Right ventricle myocardium inferior (tissue), 1 donor: ENCODE measurements around the gene HRAS. TPM values are rescaled to one million over a fixed set of nuclear protein-coding genes. Genes with fewer than 3 reads are reported as not detected.

Source experiments
- ATAC-seq: fragments of 200-7000 bp; cut with Tn5 transposase; one replicate; pipeline ENCODE4 v1.9.1; 2020; ENCODE audit warnings: mild to moderate bottlenecking, moderate library complexity
- DNase-seq: peaks from one replicate; pipeline ENCODE4 v3.0.0; 2021; ENCODE audit errors: missing footprints
- intact Hi-C: fragments of 100-400 bp; cut with DNase I; formaldehyde crosslinking; loops from one replicate; pipeline ENCODE4 v1.11.0; 2022
- total RNA-seq: library from RNA; stranded (reverse); fragmentation: NEBNext Ultra II Directional; extraction: Animal tissue kit (Norgen Biotek cat#: 25700); gene quantifications from one replicate; pipeline ENCODE4 v1.2.1, GENCODE V29; 2021
- donor health status: DM: no; HTN: yes; CAD: no; lungs with severe emphysema.

Gene HRAS
- total RNA-seq, 1 donor from 2014 or later, result 57.5 TPM

DNA sequence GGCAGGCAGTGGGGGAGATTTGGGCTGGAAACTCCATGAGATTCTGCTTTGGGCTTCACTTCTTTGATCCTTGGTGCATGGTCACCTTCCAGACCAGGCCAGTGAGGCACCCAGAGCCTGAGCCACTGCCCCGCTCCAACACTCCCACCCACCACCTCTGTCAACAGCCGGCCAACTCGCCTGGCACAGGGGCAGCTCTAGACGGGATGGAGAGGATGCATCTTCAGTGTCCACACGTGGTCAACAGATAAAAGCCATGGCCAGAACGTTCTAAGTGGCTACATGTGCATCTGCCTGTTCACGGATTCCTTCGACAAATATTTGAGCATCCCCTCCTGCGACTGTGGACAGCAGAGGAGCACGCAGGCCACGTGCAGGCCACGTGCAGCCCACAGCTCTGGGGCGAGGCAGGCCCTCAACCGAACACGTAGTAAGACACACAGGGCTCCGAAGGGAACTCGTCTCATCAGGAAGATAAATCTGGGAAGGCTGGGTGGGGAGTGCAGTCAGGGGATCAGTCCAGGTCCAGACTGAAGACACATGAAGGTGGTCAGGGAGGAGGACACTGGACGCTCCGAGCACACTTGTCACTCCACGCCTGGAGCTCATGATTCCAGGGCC, 3.2 kb upstream of the HRAS start:
- DNase-seq, result no peak
- no peak for ATAC-seq
- intact Hi-C loops, result no loop called here

DNA sequence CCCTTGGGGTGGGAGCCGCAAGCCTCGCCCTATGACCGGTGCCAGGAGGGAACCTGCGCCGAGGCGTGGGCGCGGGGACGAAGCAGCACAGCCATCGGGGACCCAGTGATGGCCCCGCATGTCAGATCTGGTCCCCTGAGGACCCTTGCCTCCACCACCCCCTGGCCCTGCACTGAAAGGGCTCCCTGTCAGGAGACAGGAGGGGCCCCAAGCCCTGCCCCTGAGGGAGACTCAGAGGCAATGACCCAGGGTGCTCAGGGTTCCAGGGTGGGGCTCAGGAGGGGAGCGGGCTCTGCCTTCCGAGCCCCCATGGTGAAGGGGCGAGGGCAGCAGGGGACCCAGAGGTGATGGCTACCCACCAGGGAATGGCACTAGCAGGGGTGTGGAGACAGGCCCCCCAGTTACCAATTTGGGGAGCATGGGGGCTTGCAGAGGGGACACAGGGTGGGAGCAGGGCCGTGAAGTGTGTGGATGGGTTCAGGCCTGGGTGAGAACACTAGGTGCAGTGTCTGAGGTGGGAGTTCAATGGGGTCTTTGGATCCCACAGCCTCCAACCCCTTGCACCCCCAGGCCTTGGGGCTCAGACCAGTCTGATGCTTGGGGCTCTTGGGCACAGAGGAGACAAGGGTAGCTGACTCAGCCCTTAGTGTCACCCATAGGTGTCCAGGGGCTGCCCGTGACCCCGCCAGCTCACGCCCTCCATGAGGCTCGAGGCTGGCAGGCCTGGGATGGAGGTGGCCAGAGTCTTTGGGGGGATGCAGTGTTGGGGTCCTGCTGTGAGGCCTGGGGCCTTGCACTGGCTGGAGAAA, 2.5 kb upstream of the HRAS start:
- intact Hi-C loops, result no loop called here
- DNase-seq (no peak), ATAC-seq (no peak)

DNA sequence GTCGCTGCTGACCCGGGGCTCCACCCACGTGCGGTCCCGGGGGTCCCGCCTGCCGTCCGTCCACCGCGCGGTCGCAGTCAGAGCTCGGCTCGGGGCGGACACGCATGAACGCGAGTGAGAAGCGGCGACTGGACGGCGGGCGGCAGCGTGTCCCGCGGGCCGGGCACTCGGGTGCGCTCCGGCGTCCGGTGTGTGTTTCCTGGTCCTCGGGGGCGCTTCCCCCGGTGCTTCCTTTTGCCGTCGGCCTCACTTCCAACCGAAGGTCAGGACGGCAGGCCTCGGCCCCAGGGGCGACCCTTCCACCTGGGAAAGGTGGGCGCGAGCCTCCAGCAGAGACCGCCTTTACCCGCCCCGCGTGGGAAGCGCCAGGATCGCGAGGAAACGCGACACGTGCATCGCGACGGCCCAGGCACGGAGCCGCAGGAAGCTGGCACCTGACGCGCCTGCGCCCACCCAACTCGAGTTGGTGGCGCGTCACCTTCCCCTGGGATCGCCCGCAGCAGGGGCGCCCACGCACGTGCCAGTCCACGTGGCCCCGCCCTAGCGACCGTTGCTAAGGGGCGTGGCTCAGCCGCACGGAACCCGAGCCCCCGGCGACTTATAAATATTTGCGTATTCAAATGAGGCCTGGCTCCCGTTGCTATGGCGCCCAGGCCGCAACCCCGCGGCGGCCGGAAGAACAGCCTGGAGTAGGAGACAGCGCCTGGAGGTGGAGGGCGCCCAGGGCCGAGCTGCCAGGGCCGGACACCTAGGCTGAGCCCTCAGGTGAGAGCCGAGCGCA, 1.7 kb upstream of the HRAS start, which contains the start of gene LRRC56:
Gene LRRC56, plus strand, starts transcription at position 687 of the 781 bp plus-strand sequence. CDS start 3,158 bp downstream, outside the sequence.
- ATAC-seq (peak; percentile 15), DNase-seq (peak; percentile 92)
- intact Hi-C loops, result no loop called here

DNA sequence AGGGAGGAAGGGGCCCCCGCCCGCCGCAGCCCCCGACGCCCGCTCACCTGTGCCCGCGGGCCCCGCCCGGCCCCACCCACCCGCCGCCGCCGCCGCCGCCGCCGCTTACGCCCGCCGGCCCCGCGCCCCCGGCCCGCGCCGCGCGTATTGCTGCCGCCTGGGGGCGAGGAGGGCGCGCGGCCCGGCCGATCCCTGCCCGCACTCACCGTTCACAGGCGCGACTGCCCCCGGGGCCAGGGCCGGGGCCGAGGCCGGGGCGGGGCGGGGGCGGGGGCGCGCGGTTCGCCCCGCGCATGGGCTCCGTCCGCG, 212 bp downstream of the HRAS start:
- no peak for DNase-seq
- intact Hi-C loops, result no loop called here
- no peak for ATAC-seq

DNA sequence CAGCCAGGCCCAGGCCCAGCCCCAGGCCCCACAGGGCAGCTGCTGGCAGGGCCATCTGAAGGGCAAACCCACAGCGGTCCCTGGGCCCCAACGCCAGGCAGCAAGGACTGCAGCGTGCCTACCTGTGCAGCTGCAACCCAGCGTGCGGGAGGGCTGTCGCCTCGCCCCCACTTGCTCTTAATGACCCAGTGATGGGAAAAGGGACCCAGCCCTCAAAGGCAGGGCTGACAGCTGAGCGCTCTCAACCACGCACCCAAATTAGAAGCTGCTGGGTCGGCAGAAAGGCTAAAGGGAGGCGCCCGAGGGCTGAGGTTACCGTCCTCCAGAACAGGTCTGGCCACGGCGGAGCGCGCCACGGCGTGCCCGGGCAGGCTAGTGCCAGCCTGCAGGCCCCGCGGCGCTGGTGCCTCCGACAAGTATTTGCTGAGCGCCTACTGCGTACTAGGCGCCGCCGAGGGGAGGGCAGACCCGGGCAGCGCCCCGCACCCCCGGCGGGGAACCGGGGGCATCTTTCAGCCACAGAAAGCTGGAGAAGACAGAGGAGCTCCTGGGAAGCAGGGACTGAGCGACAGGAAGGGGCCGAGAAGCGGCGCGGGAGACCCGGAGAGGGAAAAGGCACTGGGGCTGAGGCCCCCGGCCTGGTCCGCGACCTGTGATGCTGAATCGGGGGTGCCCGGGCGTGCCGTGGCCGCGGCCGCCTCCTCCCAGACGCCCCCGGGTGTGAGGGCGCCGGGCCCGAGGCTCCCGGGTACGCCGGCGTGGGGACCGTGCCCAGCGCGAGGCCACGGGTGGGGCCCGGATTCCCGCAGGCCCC, 773 bp downstream of the HRAS start:
- peak; percentile 71 for DNase-seq
- intact Hi-C loops, result no loop called here
- ATAC-seq, result no peak

DNA sequence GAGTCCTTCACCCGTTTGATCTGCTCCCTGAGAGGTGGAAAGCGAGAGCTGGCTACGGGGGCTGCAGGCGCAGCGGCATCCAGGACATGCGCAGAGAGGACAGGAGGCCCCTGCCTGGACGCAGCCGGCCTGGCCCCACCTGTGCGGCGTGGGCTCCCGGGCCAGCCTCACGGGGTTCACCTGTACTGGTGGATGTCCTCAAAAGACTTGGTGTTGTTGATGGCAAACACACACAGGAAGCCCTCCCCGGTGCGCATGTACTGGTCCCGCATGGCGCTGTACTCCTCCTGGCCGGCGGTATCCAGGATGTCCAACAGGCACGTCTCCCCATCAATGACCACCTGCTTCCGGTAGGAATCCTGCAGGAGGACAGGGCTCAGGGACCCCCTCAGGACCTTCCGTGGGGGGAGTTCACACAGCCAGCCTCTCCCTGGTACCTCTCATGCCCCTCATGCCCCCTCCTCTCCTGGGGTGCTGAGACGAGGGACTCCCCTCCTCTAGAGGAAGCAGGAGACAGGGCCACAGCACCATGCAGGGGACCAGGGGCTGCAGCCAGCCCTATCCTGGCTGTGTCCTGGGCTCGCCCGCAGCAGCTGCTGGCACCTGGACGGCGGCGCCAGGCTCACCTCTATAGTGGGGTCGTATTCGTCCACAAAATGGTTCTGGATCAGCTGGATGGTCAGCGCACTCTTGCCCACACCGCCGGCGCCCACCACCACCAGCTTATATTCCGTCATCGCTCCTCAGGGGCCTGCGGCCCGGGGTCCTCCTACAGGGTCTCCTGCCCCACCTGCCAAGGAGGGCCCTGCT, 1.6 kb downstream of the HRAS start:
- ATAC-seq (no peak), DNase-seq (peak; percentile 70)
- intact Hi-C loops, result no loop called here

DNA sequence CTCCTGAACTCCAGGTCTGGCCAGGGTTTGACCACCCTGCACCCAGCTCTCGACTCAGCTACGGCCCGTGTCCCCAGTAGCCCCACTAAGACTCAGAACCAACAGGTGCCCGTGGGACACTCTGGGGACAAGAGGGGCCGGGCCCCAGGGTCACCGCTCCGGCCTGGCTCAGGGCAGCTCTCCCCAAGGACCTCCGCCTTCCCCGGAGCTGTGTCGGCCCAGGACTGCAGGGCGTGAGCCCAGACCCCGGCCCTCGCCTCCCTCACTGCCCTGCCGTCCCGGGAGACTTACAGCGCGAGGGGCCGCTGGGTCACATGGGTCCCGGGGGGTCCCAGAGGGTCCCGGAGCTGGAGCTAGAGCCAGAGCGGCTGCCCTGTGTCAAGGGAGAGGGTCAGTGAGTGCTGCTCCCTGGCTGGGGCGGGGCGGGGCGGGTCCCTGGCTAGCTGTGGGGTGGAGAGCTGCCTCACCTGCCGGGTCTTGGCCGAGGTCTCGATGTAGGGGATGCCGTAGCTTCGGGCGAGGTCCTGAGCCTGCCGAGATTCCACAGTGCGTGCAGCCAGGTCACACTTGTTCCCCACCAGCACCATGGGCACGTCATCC, 2.3 kb downstream of the HRAS start:
- DNase-seq (peak; percentile 76), ATAC-seq (no peak)
- intact Hi-C loops, result no loop called here

DNA sequence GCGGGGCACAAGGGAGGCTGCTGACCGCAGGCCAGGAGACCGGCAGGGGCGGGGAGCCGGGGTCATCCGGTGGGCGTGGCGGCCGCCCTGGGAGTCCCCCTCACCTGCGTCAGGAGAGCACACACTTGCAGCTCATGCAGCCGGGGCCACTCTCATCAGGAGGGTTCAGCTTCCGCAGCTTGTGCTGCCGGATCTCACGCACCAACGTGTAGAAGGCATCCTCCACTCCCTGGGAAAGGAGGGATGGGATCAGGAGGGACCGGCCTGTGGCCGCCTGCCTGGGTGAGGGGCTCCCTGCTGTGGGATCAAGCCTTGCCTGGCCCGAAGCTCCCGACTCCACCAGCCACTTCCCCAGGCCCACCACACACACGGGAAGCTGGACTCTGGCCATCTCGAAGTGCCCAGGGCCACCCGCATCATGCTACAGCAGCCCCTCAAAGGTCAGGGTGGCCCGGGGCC, 2.8 kb downstream of the HRAS start:
- intact Hi-C loops, result no loop called here
- ATAC-seq, result no peak
- no peak for DNase-seq

DNA sequence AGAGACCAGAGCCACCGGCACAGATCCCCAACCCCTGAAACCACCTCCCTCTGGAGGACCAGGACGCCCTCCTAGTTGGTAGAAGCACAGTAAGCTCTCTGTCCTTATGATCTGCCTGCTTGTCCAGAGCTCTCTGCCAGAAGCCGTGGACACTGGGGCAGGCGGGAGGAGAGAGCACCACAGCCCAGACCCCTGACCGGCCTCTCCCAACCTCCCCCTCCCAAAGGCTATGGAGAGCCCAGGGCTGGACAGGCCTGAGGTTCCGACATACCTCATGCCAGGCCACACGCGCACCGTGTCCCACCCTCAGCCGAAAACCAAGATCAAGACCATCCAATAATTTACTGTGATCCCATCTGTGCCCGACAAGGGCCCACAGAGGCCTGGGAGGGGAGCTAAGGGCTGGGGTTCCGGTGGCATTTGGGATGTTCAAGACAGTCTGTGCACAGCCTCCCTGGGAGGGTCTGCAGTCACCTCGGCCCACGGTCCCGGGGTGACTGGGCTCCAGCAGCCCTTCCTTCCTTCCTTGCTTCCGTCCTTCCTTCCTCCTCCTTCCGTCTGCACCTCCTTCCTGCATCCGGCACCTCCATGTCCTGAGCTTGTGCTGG, 3.4 kb downstream of the HRAS start:
- DNase-seq, result peak; percentile 57
- no peak for ATAC-seq
- intact Hi-C loops, result no loop called here

DNA sequence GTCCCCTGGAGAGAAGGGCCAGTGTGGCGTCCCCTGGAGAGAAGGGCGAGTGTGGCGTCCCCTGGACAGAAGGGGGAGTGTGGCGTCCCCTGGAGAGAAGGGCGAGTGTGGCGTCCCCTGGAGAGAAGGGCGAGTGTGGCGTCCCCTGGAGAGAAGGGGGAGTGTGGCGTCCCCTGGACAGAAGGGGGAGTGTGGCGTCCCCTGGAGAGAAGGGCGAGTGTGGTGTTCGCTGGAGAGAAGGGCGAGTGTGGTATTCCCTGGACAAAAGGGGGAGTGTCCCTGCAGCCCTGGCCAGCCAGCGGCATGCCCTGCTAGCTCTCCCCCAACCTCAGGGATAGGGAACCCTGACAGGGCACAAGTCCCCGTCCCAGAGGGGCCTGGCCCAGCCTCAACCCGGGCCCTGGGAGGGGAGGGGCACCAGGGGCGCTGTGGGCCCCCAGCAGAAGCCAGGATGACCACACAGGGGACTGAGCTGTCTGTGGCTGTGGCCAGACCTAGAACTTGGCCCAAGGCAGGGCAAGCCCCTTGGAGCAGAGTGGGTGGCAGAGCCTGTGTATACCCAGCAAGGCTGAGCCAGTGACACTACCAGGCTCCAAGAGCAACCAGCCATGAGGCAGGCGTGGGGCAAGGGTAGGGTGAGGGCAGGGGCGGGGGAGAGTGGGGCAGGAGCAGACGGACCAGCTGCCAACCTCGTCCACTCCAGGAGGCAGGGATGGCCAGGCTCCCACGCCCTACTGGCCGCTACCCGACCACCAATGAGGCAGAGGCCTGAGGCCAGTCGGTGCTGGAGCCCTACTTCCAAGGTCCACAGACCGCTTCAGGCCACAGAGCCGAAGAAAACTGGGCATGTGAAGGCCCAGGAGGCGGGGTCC, 4.2 kb downstream of the HRAS start:
- DNase-seq (no peak), ATAC-seq (no peak)
- intact Hi-C loops, result no loop called here

DNA sequence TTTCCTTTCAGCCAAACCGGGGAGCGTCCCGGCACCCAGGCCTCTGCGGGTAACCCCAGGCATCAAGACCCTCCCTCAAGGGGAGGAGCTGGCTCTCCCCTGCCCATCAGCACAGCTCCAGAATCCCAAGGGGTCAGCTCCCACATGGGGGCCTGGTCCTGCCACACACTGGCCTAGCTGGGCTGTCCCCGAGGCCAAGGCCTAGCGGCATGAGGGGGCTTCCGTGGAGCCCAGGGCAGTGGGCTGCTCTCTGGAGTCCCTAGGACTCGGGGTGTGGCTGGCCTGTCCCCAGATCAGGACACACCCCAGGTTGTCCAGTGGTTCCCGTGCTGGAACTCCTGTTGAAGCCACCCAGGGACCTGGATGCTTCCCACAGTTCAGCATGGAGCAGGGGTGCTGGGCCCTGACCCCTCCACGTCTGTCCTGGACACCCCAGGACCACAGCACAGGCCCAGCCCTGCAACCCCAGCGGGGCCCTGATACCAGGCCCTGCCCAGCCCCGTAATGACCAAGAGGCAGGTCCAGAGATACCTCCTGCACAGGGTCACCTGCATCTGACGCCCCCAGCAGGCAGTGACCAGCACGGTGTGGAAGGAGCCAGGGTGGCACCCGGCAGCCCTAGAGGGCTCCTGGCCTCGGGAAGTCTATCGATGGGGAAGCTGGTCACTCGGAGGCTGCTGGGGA, 5.5 kb downstream of the HRAS start:
- DNase-seq (peak; percentile 62), ATAC-seq (no peak)
- intact Hi-C loops, result no loop called here

DNA sequence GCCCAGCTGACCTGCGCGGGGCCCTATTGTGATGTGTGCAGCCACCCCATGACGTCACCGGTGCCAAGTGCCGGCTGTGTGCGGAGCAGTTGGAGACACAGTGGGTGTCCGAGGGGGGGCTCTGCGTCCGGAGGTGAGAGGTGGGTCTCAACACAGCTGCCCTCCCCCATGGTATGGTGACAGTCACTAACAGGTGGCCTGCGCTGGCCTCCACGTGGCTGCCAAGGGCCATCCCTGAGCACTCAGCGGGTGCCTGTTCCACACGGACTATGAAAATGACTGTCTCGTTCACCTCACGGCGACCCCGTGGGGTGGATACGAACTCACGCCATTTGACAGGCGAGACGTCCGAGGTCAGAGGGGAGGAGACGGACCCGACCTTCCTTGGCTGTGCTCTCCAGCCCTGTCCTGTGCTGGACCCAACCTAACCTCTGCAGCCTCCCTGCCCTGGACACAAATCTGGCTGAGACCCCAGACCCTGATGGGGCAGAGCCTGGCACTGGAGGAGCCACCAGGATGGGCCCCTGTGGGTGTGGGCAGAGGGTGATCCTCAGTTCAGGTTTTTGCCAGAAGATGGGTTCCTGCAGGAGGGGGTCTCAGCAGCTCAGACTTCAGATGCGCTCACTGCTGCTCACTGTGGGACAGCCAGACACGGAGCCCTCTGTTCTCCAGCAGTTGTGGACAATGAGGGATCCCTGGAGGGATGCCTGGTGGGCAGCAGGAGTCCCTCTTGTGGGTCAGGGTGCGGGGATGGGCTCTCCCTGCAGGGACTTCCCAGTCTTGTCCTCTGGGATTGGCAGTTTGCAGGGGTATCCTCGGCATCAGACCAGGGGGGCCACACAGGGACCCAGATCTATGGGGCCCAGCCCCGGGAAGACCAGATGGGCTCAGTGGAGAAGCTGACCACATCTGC, 6.3 kb downstream of the HRAS start:
- DNase-seq (peak; percentile 50), ATAC-seq (no peak)
- intact Hi-C loops, result no loop called here

DNA sequence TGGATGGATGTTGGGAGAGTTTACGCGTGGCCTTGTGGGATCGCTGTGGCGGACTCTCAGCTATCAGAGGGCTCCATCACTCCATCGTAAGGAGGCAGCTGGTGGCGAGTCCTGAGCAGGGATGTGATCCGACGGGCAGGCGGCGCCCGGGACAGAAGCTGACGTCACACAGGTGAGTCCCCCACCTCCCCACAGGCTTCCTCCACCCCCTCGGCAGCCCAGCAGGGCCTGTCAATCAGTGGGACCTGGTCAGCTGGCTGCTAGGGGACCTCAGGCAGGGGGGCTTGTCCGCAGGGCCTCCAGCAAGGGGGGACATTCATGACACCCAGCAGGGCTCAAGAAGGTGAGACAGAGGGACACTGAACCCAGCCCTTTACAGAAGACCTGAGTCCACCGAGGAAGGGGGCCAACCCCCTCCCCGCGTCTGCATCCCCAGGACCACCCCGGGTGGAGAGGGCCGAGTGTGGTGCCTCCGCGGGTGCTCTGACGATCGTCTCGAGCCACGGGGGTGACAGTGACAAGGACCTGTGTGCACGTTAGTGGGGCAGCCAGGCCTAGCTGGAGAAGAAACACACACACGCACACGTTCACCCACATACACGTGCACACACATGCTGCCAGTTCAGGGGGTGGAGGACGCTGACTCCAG, 7.1 kb downstream of the HRAS start:
- intact Hi-C loops, result no loop called here
- no peak for ATAC-seq
- DNase-seq, result peak; percentile 45

DNA sequence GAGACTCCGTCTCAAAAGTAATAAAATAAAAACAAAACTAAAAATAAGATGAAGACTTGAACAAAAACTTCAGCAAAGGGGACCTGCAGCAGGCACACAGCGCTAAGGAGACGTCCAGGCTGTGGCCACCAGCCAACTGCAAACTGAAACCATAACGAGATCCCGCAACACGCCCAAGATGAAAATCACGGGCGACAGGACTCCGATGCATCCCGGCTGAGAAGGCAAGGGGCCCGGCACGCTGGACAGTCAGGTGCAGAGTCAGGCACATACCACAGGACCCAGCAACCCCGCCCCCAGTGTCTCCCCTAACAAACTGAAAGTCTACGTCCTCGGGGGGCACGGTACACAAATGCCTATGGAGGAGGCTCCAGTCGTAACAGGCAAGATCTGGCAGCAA, 9.2 kb downstream of the HRAS start:
- ATAC-seq, result no peak
- intact Hi-C loops, result no loop called here
- peak; percentile 62 for DNase-seq
